Mammary epithelial cell (primary cell): ENCODE data around the gene DDX1.

ENCODE experiments used
- CTCF ChIP-seq, 2 donors: IDR thresholded peaks in 1 of 2; conservative IDR thresholded peaks in 1 of 2; 2 replicates each; pipeline ENCODE4 v1.5.1; 2011 to 2012; ENCODE audit warnings: inconsistent platforms in 2 of 2, low read length in 2 of 2, mild to moderate bottlenecking in 2 of 2, control low read depth in 1 of 2, low read depth in 1 of 2; ENCODE audit not compliant: insufficient read depth in 1 of 2; ENCODE audit errors: extremely low read depth in 1 of 2
- EZH2 ChIP-seq: IDR thresholded peaks from 2 replicates; pipeline ENCODE4 v1.6.1; 2012; ENCODE audit warnings: low read length, inconsistent platforms, borderline replicate concordance

- TF ChIP-seq CTCF (conservative IDR thresholded peaks at IDR 0.05 in 1 of 2, IDR thresholded peaks at IDR 0.05 in 1 of 2; ENCODE audit: extremely low read depth in 1 of 2, insufficient read depth in 1 of 2, low read depth in 1 of 2, low read length in 2 of 2) = no peak
- TF ChIP-seq EZH2 = no peak
Observed at GRCh38 chr2:15653806-15654726, 62.4 kb downstream of the DDX1 start.
